Stimulated activated naive CD8-positive, alpha-beta T cell treated with anti-CD3 and anti-CD28 coated beads, Interleukin-15, amount 100 ng/mL, for 72 hours (primary cell): ENCODE results near the gene ZNF592.

ENCODE experiments used
- ATAC-seq: fragments of 150-1000 bp; cut with Tn5 transposase; 2 replicates; pipeline ENCODE4 v1.10.0; 2021; ENCODE audit warnings: mild to moderate bottlenecking, moderate library complexity
- DNase-seq, 2 donors: peaks; one replicate each; pipeline ENCODE4 v3.0.0; 2021 to 2022
- H3K27ac Mint-ChIP-seq, 2 donors: one replicate each; pipeline ENCODE4 v1.8.0; 2022; ENCODE audit warnings: mild to moderate bottlenecking in 2 of 2, mixed read lengths in 2 of 2, moderate library complexity in 2 of 2
- H3K27me3 Mint-ChIP-seq: one replicate; pipeline ENCODE4 v1.8.0; 2022; ENCODE audit warnings: mixed read lengths
- H3K4me1 Mint-ChIP-seq: one replicate; pipeline ENCODE4 v1.8.0; 2022; ENCODE audit warnings: mild to moderate bottlenecking, mixed read lengths
- H3K4me3 Mint-ChIP-seq, 2 donors: one replicate each; pipeline ENCODE4 v1.8.0; 2022; ENCODE audit warnings: mild to moderate bottlenecking in 2 of 2, mixed read lengths in 2 of 2, moderate library complexity in 1 of 2
- H3K9me3 Mint-ChIP-seq, 2 donors: one replicate each; pipeline ENCODE4 v1.8.0; 2022; ENCODE audit warnings: mixed read lengths in 2 of 2

ZNF592 gene

DNA sequence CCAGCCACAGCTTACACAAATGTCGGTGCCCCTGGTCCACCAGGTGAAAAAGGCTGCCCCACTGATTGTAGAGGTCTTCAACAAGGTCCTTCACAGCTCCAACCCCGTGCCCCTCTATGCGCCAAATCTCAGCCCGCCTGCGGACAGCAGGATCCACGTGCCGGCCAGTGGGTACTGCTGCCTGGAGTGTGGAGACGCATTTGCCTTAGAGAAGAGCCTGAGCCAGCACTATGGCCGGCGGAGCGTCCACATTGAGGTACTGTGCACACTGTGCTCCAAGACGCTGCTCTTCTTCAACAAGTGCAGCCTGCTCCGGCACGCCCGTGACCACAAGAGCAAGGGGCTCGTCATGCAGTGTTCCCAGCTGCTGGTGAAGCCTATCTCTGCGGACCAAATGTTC lies 35.9 kb downstream of the ZNF592 start:
- Mint-ChIP-seq H3K27ac (no peak overlapping the region), H3K27me3 (no peaks in the 10 kb centered on the region), H3K4me3 (no peak overlapping the region), H3K9me3 (no peaks in the 10 kb centered on the region), H3K4me1 (peaks cover 57% of the 10 kb centered on the region)
- ATAC-seq (peak; percentile 6), DNase-seq (no peak)

DNA sequence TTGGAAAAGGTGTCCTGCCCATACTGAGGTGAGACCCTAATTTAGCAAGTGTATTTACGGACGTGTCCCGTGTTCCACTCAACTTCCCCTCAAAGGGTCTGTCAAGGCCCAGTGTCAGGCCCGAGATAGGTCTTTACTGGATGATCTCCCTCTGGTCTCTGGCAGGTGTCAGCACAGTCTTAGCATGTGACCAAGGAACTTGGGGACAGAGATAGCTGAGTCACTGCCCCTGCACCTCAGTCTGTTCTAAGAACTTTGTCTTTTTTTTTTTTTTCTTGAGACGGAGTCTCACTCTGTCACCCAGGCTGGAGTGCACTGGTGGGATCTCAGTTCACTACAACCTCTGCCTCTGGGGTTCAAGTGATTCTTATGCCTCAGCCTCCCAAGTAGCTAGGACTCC lies 36.7 kb downstream of the ZNF592 start:
- ATAC-seq (peak; percentile 69), DNase-seq (no peak)
- Mint-ChIP-seq H3K9me3 (no peaks in the 10 kb centered on the region), H3K27me3 (no peaks in the 10 kb centered on the region), H3K27ac (peak overlapping the region in 1 of 2 donors; percentile 82), H3K4me3 (no peak overlapping the region), H3K4me1 (peaks cover 52% of the 10 kb centered on the region)

GRCh38 chr15:84788500-84788899 lies 40.1 kb downstream of the ZNF592 start:
- H3K9me3 Mint-ChIP-seq, result no peaks in the 10 kb centered on the region
- no peaks in the 10 kb centered on the region for H3K27me3 Mint-ChIP-seq
- DNase-seq (no peak), ATAC-seq (no peak)
- H3K4me1 Mint-ChIP-seq, result peaks cover 44% of the 10 kb centered on the region
- H3K27ac Mint-ChIP-seq, result peak overlapping the region in 1 of 2 donors; percentile 67
- H3K4me3 Mint-ChIP-seq, result no peak overlapping the region

DNA sequence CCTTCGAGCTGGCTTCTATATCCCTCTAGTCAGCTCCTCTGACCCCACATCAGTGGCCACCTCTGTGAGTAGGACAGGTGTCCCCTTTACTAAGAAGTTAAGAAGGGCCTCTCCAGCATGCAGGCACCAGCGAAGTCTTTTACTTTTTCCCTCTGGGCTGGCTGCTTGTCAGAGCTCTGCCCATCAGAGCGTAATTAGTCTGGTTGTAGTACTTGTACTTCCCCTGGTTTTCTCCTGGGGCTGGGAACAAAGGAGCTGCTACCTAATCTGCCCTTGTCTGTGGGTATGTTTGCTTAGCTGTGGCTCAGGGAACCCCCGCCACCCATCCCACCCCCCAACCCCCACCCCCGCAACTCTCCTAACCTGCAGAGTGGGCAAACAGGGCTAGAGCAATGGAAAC lies 41.4 kb downstream of the ZNF592 start:
- peak overlapping the region in 1 of 2 donors; percentile 64 for H3K27ac Mint-ChIP-seq
- ATAC-seq, result no peak
- no peak overlapping the region for H3K4me3 Mint-ChIP-seq
- H3K27me3 Mint-ChIP-seq, result no peaks in the 10 kb centered on the region
- peaks cover 31% of the 10 kb centered on the region for H3K4me1 Mint-ChIP-seq
- no peaks in the 10 kb centered on the region for H3K9me3 Mint-ChIP-seq
- no peak for DNase-seq

DNA sequence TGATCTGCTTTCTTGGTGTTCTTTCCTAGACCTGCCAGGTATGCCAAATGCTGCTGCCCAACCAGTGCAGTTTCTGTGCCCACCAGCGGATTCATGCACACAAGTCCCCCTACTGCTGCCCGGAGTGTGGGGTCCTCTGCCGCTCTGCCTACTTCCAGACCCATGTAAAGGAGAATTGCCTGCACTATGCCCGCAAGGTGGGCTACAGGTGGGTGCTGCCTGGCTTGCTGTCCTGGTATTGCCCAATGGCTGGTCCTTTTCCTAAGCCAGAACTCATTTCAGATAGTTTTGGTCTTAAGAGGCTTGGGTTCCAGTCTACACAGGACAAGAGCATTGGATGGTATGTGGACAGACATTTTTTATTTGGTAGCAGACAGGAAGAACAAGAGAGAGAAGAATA lies 42.3 kb downstream of the ZNF592 start:
- Mint-ChIP-seq H3K9me3 (no peaks in the 10 kb centered on the region), H3K27ac (peak overlapping the region in 1 of 2 donors; percentile 73), H3K4me3 (no peak overlapping the region), H3K27me3 (no peaks in the 10 kb centered on the region), H3K4me1 (peaks cover 22% of the 10 kb centered on the region)
- DNase-seq (no peak), ATAC-seq (no peak)

- no peak for ATAC-seq
- DNase-seq, result no peak
- H3K4me3 Mint-ChIP-seq, result no peak overlapping the region
- H3K27ac Mint-ChIP-seq, result no peak overlapping the region
- no peaks in the 10 kb centered on the region for H3K27me3 Mint-ChIP-seq
- peaks cover 21% of the 10 kb centered on the region for H3K4me1 Mint-ChIP-seq
- H3K9me3 Mint-ChIP-seq, result no peaks in the 10 kb centered on the region
Measured at GRCh38 chr15:84791763-84792162, 43.4 kb downstream of the ZNF592 start.

GRCh38 chr15:84793431-84794161 lies 45.2 kb downstream of the ZNF592 start:
- Mint-ChIP-seq H3K4me3 (no peak overlapping the region), H3K9me3 (no peaks in the 10 kb centered on the region), H3K27me3 (no peaks in the 10 kb centered on the region), H3K4me1 (peaks cover 12% of the 10 kb centered on the region), H3K27ac (no peak overlapping the region)
- DNase-seq (no peak), ATAC-seq (no peak)

GRCh38 chr15:84794162-84794547 lies 45.8 kb downstream of the ZNF592 start:
- Mint-ChIP-seq H3K9me3 (no peaks in the 10 kb centered on the region), H3K27ac (no peak overlapping the region), H3K27me3 (no peaks in the 10 kb centered on the region), H3K4me1 (peaks cover 10% of the 10 kb centered on the region), H3K4me3 (no peak overlapping the region)
- no peak for ATAC-seq
- no peak for DNase-seq

DNA sequence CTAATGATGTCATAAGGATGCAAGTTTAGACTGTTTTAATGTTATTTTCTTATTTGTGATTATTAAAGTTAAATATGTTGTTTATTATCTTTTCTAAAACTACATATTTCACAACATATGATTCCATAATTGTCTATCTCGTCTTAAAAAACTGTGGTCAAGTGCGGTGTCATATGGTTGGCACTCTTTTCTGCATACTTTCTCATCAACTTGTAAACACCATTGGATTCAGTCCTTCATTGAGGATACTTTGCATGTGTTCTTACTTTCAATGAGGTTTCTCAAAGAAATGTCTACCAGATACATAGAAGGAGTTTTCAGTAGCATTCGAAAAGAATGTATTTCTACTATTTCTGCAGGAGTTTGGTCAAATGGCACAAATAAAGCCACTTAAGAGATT lies 46.8 kb downstream of the ZNF592 start:
- no peak overlapping the region for H3K27ac Mint-ChIP-seq
- H3K9me3 Mint-ChIP-seq, result no peaks in the 10 kb centered on the region
- peaks cover 8% of the 10 kb centered on the region for H3K4me1 Mint-ChIP-seq
- no peak overlapping the region for H3K4me3 Mint-ChIP-seq
- no peaks in the 10 kb centered on the region for H3K27me3 Mint-ChIP-seq
- ATAC-seq (no peak), DNase-seq (no peak)

GRCh38 chr15:84797212-84797611 lies 48.8 kb downstream of the ZNF592 start:
- Mint-ChIP-seq H3K9me3 (no peaks in the 10 kb centered on the region), H3K4me1 (no peaks in the 10 kb centered on the region), H3K27ac (peak overlapping the region in 1 of 2 donors; percentile 45), H3K27me3 (no peaks in the 10 kb centered on the region), H3K4me3 (no peak overlapping the region)
- DNase-seq, result no peak
- no peak for ATAC-seq

GRCh38 chr15:84797801-84798200 lies 49.4 kb downstream of the ZNF592 start:
- ATAC-seq, result no peak
- no peak overlapping the region for H3K4me3 Mint-ChIP-seq
- no peaks in the 10 kb centered on the region for H3K27me3 Mint-ChIP-seq
- H3K4me1 Mint-ChIP-seq, result no peaks in the 10 kb centered on the region
- DNase-seq, result no peak
- H3K27ac Mint-ChIP-seq, result peak overlapping the region in 1 of 2 donors; percentile 84
- no peaks in the 10 kb centered on the region for H3K9me3 Mint-ChIP-seq

DNA sequence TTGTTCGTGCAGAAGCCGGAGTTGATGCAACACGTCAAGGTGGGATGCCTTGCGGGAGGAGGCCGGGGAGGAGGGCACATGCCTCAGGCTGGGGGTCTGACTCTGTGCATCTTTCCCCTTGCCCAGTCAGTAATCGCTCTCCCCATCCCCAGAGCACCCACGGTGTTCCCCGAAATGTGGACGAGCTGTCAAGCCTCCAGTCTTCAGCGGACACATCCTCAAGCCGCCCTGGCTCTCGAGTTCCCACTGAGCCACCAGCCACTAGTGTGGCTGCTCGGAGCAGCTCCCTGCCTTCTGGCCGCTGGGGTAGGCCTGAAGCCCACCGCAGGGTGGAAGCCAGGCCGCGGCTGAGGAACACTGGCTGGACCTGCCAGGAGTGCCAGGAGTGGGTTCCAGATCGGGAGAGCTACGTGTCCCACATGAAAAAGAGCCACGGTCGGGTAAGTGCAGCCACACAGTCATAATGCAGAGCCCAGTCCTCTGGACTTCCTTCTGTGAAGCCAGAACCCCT lies 50.1 kb downstream of the ZNF592 start:
- ATAC-seq (no peak), DNase-seq (no peak)
- no peaks in the 10 kb centered on the region for H3K9me3 Mint-ChIP-seq
- H3K27me3 Mint-ChIP-seq, result no peaks in the 10 kb centered on the region
- no peaks in the 10 kb centered on the region for H3K4me1 Mint-ChIP-seq
- no peak overlapping the region for H3K4me3 Mint-ChIP-seq
- H3K27ac Mint-ChIP-seq, result peak overlapping the region in 1 of 2 donors; percentile 84

DNA sequence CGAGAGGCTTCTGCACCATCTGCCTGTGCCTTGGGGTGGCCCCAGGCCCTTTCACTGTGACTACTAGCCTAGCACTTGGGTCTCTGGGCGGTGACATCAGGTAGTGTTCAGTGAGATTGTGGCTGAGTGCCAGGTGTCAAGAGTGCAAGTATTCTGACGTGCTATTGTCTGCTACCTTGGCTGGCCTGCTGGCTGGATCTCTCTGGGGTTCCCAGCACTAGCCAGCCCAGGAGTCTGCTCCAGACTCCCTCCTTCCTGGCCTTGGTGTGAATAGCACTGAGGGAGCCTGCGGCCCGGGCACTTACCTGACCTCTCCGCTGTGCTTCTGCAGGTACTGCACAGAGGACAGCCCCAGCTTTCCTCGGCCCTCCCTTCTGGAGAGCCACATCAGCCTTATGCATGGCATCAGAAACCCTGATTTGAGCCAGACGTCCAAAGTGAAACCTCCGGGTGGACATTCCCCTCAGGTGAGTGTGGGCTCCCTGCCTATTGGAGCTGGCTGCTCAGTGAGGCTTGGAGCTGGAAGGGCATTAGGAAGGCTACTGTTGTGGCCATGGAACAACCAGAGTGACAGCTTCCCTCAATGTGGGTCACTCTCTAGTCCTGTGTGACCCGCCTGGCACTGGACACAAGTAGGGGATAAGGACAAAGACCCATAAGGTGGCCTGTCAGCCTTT lies 51.3 kb downstream of the ZNF592 start:
- H3K4me3 Mint-ChIP-seq, result no peak overlapping the region

DNA sequence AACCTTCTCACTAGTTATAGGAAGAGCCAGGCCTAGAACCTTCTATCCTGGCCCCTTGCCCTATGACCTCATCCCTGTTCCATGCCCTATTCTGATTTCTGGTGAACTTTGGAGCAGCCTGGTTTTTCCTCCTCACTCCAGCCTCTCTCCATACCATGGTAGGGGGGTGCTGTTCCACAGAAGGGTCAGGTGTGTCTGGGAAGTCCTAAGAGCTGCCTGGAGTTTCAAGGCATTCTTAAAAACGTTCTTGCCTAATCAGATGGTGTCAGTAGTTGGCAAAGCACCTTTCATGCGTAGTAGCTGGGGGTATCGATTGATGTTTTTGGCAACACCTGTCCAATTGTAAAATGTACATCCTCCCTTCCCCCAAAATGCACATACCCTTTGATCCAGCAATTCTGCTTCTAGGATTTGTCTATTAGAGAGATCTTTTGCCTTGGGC lies 52.0 kb downstream of the ZNF592 start:
- Mint-ChIP-seq H3K9me3 (no peaks in the 10 kb centered on the region), H3K27me3 (no peaks in the 10 kb centered on the region), H3K27ac (no peak overlapping the region), H3K4me3 (no peak overlapping the region), H3K4me1 (no peaks in the 10 kb centered on the region)
- DNase-seq, result no peak
- ATAC-seq, result no peak

More for the DNA sequence above, 51.3 kb downstream of the ZNF592 start:
- Mint-ChIP-seq H3K27me3 (no peaks in the 10 kb centered on the region), H3K27ac (no peak overlapping the region), H3K4me1 (no peaks in the 10 kb centered on the region), H3K9me3 (no peaks in the 10 kb centered on the region)
- no peak for DNase-seq
- ATAC-seq, result no peak

DNA sequence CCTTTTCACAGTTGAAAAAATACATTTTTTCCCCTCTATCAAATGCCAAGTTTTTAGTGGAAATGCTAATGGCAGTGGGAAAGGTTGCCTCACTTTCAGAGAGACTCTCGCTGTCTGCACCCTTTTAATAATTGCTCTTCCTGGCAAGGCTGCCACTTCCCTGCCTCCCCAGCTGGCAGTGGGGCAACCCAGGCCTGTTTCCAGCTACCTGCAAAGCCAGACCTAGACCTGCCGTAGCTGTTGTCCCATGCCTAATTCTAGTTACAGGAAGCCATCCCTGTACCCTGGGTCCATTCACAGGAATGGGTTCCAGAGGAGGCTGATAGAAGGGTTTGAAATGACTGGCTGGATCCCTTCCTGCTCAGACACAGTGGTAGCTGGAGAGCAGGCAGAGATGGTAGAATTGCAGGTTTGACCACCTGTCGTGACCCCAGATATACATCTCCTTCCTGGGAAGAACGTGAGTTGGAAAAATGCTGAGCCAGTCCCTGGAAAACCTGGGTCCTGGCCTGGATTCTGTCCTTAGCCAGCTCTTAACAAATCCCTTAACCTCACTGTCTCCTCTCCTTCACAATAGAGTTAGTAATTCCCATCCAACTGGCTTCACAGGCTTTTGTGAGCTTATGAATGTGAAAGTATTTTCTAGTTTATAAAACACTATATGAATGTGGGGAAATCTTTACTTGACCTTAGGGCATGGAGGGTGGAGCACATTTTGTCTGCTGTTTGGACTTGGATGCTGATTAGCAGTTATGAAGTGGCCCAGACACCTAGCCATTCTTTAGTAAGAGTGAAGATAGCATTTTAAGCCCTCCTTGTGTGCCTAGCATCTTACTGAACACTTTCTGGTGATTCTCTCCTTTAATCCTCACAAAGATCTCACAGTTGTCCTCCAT lies 55.9 kb downstream of the ZNF592 start:
- Mint-ChIP-seq H3K27ac (peak overlapping the region in 1 of 2 donors; percentile 16), H3K9me3 (no peaks in the 10 kb centered on the region), H3K4me3 (no peak overlapping the region), H3K27me3 (no peaks in the 10 kb centered on the region), H3K4me1 (no peaks in the 10 kb centered on the region)
- DNase-seq (no peak), ATAC-seq (no peak)
